GM12878 (cell line): Measurements from ENCODE around the gene THADA. TPM values are rescaled to one million over a fixed set of nuclear protein-coding genes. Genes with fewer than 3 reads are reported as not detected.

ENCODE experiments used
- ATAC-seq: fragments of 200-7000 bp; cut with Tn5 transposase; 3 replicates; pipeline ENCODE4 v1.9.1; 2020; ENCODE audit warnings: mild to moderate bottlenecking, moderate library complexity
- BruUV-seq: library from RNA; stranded (reverse); fragments of 400-500 nt; replicated peaks from 2 replicates; lab custom pipeline; 2021; lab: Mats Ljungman, UMichigan
- CTCF ChIA-PET: fragments of 300-600 bp; sonication (Branson Sonifier 250); formaldehyde crosslinking; extraction: SDS; loops from one replicate; lab custom pipeline; 2021; ENCODE audit warnings: inconsistent platforms; lab: Yijun Ruan, JAX
- POLR2A ChIA-PET: fragments of 350-600 bp; formaldehyde crosslinking; extraction: SDS; loops from one replicate; lab custom pipeline; 2021; ENCODE audit warnings: inconsistent platforms; lab: Charles Lee
- RAD21 ChIA-PET: fragments of 300-600 bp; sonication (Branson Sonifier 250); formaldehyde crosslinking; loops from one replicate; lab custom pipeline; 2023; ENCODE audit warnings: antibody characterized with exemption; ENCODE audit not compliant: unreplicated experiment; lab: Charles Lee
- SMC1A ChIA-PET: fragments of 300-600 bp; sonication (Branson Sonifier 250); formaldehyde crosslinking; loops from one replicate; lab custom pipeline; 2023; ENCODE audit not compliant: unreplicated experiment, uncharacterized antibody; lab: Charles Lee
- DNase-seq: peaks from one replicate; pipeline ENCODE4 v3.0.0-alpha.2; 2011; ENCODE audit warnings: low read depth, low spot score
- FAIRE-seq: peaks from 3 replicates; lab custom pipeline; 2011; peaks lifted over from hg19 to GRCh38; lab: Jason Lieb, UNC
- H2AFZ ChIP-seq: 2 replicates; pipeline ENCODE4 v1.6.0; 2011; ENCODE audit warnings: low read depth, low read length, control low read depth; ENCODE audit not compliant: control insufficient read depth
- H3K27ac ChIP-seq: 2 replicates; pipeline ENCODE4 v1.5.1; 2011; ENCODE audit warnings: control low read depth; ENCODE audit not compliant: control insufficient read depth, insufficient read depth
- H3K27me3 ChIP-seq, 2 experiments: replicated peaks in 1 of 2; 2 replicates each; pipeline versions ENCODE4 v1.6.0 to v1.6.1; 2011; ENCODE audit warnings: low read length in 1 of 2; ENCODE audit not compliant: control insufficient read depth in 2 of 2, insufficient read depth in 2 of 2
- H3K36me3 ChIP-seq, 2 experiments: 2 replicates each; pipeline ENCODE4 v1.5.1; 2011; ENCODE audit warnings: low read length in 1 of 2; ENCODE audit not compliant: control insufficient read depth in 2 of 2, insufficient read depth in 2 of 2
- H3K4me1 ChIP-seq: 2 replicates; pipeline ENCODE4 v1.6.1; 2011; ENCODE audit warnings: mild to moderate bottlenecking, low read length, moderate library complexity, mixed read lengths; ENCODE audit not compliant: control insufficient read depth, insufficient read depth
- H3K4me2 ChIP-seq: 2 replicates; pipeline ENCODE4 v1.6.0; 2011; ENCODE audit warnings: control low read depth; ENCODE audit not compliant: control insufficient read depth, insufficient read depth
- H3K4me3 ChIP-seq: fragments of 200-600 bp; sonication (generic); 2 replicates; pipeline ENCODE4 v1.5.1; 2016
- H3K79me2 ChIP-seq: 2 replicates; pipeline ENCODE4 v1.6.0; 2011; ENCODE audit warnings: low read length; ENCODE audit not compliant: control insufficient read depth, insufficient read depth
- H3K9ac ChIP-seq: 2 replicates; pipeline ENCODE4 v1.8.0; 2011; ENCODE audit warnings: low read length, control low read depth, mixed read lengths; ENCODE audit not compliant: control insufficient read depth, insufficient read depth
- H3K9me3 ChIP-seq: replicated peaks from 3 replicates; pipeline ENCODE4 v1.5.1; 2011; ENCODE audit warnings: mild to moderate bottlenecking, low read length; ENCODE audit not compliant: control insufficient read depth, insufficient read depth
- H4K20me1 ChIP-seq: 2 replicates; pipeline ENCODE4 v1.6.0; 2011; ENCODE audit not compliant: control insufficient read depth, insufficient read depth
- BACH1 ChIP-seq: fragments of 450-650 bp; IDR thresholded peaks from 2 replicates; pipeline ENCODE4 v1.6.1; 2017; ENCODE audit warnings: mild to moderate bottlenecking, borderline replicate concordance
- BCL11A ChIP-seq: IDR thresholded peaks from 2 replicates; pipeline ENCODE4 v1.6.1; 2011; ENCODE audit warnings: low read depth, low read length
- EED ChIP-seq: sonication (generic); IDR thresholded peaks from 2 replicates; pipeline ENCODE4 v1.6.1; 2016; ENCODE audit warnings: antibody characterized with exemption, low read depth
- EP300 ChIP-seq, 2 experiments: fragments of 150-350 bp in 1 of 2; IDR thresholded peaks; 2 replicates each; pipeline ENCODE4 v1.6.1; 2011 to 2012; ENCODE audit warnings: low read depth in 2 of 2, low read length in 2 of 2, borderline replicate concordance in 1 of 2, improper control_type of control experiment in 1 of 2, inconsistent platforms in 1 of 2; ENCODE audit not compliant: control insufficient read depth in 1 of 2
- ETV6 ChIP-seq, 2 experiments: fragments of 450-650 bp in 1 of 2; IDR thresholded peaks in 1 of 2; conservative IDR thresholded peaks in 1 of 2; 2 replicates each; pipeline ENCODE4 v1.6.1; 2014; ENCODE audit warnings: antibody characterized with exemption in 1 of 2, borderline replicate concordance in 1 of 2, low read depth in 1 of 2, mild to moderate bottlenecking in 1 of 2, moderate library complexity in 1 of 2
- HDAC2 ChIP-seq: fragments of 200-600 bp; sonication (generic); IDR thresholded peaks from 2 replicates; pipeline ENCODE4 v1.6.1; 2017
- IKZF1 ChIP-seq: fragments of 450-650 bp; conservative IDR thresholded peaks from 2 replicates; pipeline ENCODE4 v1.6.1; 2017; ENCODE audit warnings: antibody characterized with exemption, mild to moderate bottlenecking
- IKZF2 ChIP-seq, 2 experiments: fragments of 450-650 bp; IDR thresholded peaks; 2 replicates each; pipeline ENCODE4 v1.6.1; 2017; ENCODE audit warnings: mild to moderate bottlenecking in 2 of 2, moderate library complexity in 2 of 2
- MTA2 ChIP-seq: fragments of 450-650 bp; IDR thresholded peaks from 2 replicates; pipeline ENCODE4 v1.6.1; 2016; ENCODE audit warnings: low read depth, mild to moderate bottlenecking, moderate library complexity
- NFIC ChIP-seq: IDR thresholded peaks from 2 replicates; pipeline ENCODE4 v1.6.1; 2012; ENCODE audit warnings: low read depth, mild to moderate bottlenecking, inconsistent platforms, low read length, moderate library complexity
- NR2F1 ChIP-seq: fragments of 450-650 bp; conservative IDR thresholded peaks from 2 replicates; pipeline ENCODE4 v1.6.1; 2017; ENCODE audit warnings: mild to moderate bottlenecking
- PAX8 ChIP-seq: fragments of 450-650 bp; IDR thresholded peaks from 2 replicates; pipeline ENCODE4 v1.6.1; 2017; ENCODE audit warnings: mild to moderate bottlenecking, moderate library complexity
- RAD51 ChIP-seq: fragments of 450-650 bp; IDR thresholded peaks from 2 replicates; pipeline ENCODE4 v1.6.1; 2016; ENCODE audit warnings: moderate library complexity, mild to moderate bottlenecking, inconsistent platforms
- RUNX3 ChIP-seq: IDR thresholded peaks from 2 replicates; pipeline ENCODE4 v1.6.1; 2012; ENCODE audit warnings: low read length, inconsistent platforms
- SPI1 ChIP-seq: IDR thresholded peaks from 2 replicates; pipeline ENCODE4 v1.6.1; 2011; ENCODE audit warnings: low read depth, mild to moderate bottlenecking, low read length, moderate library complexity, borderline replicate concordance; ENCODE audit not compliant: insufficient read depth
- YY1 ChIP-seq: IDR thresholded peaks from 2 replicates; pipeline ENCODE4 v1.6.1; 2011; ENCODE audit warnings: low read depth, mild to moderate bottlenecking, low read length
- ZNF217 ChIP-seq: fragments of 450-650 bp; IDR thresholded peaks from 2 replicates; pipeline ENCODE4 v1.6.1; 2017; ENCODE audit warnings: antibody characterized with exemption, mild to moderate bottlenecking
- ZNF384 ChIP-seq: IDR thresholded peaks from 2 replicates; pipeline ENCODE4 v1.6.1; 2012; ENCODE audit warnings: low read depth, mild to moderate bottlenecking, low read length, improper control_type of control experiment, borderline replicate concordance
- WGBS: methylation state at CpG from one replicate; pipeline ENCODE4 v1.1.6; 2016; ENCODE audit warnings: low lambda C conversion rate; ENCODE audit not compliant: insufficient replicate concordance, insufficient coverage; ENCODE audit errors: missing lambda C conversion rate; 5-methylcytosine and 5-hydroxymethylcytosine counted together
- in situ Hi-C: fragments of 300-500 bp; cut with MboI; formaldehyde crosslinking; loops from 9 replicates; pipeline ENCODE4 v1.14.3; 2018; ENCODE audit warnings: mixed read lengths
- intact Hi-C: fragments of 100-400 bp; cut with micrococcal nuclease; formaldehyde crosslinking; loops from one replicate; pipeline ENCODE4 v1.14.2; 2022; ENCODE audit not compliant: unreplicated experiment
- polyA plus RNA-seq, 11 experiments: library from polyadenylated mRNA; depleted of rRNA in 4 of 11; unstranded in 6 of 11; stranded (reverse) in 5 of 11; fragments of >200 nt; fragmentation: Nextera tagmentation in 4 of 11; fragmentation: Illumina TruSeq in 1 of 11; extraction: Ambion mirVana in 4 of 11; extraction: Trizol in 1 of 11; gene quantifications; 1 replicate in 1 of 11; 2 replicates in 10 of 11; pipeline versions ENCODE4 v1.2.1 to v1.2.3, GENCODE V29; 2011 to 2016; ENCODE audit warnings: inconsistent platforms in 2 of 11, missing spikeins in 2 of 11, low read depth in 1 of 11
- total RNA-seq, 4 experiments: library from RNA; depleted of rRNA in 3 of 4; stranded (reverse); fragments of >200 nt in 3 of 4; fragmentation: Illumina TruSeq in 1 of 4; extraction: Trizol in 1 of 4; gene quantifications; 2 replicates each; pipeline versions ENCODE4 v1.2.1 to v1.2.3, GENCODE V29; 2013 to 2021
- TF ChIP-seq, protein P1 (sequence below), 3 experiments: IDR thresholded peaks in 2 of 3; conservative IDR thresholded peaks in 1 of 3; 2 replicates each; pipeline ENCODE4 v1.5.1; 2011; ENCODE audit warnings: low read depth in 3 of 3, low read length in 3 of 3, mild to moderate bottlenecking in 3 of 3, control low read depth in 2 of 3, moderate library complexity in 2 of 3, inconsistent platforms in 1 of 3, mixed read lengths in 1 of 3; ENCODE audit not compliant: control insufficient read depth in 2 of 3, insufficient read depth in 1 of 3; ENCODE audit errors: extremely low read depth in 1 of 3
- TF ChIP-seq, protein P2 (sequence below): fragments of 450-650 bp; IDR thresholded peaks from 2 replicates; pipeline ENCODE4 v1.6.1; 2016; ENCODE audit warnings: mild to moderate bottlenecking

The THADA gene
- total and polyA plus RNA-seq, 10 of the 15 experiments (the other 5 are each of a cell fraction or from before 2014, with no cell fraction given) = 14.6 to 33.2 (median 23.2) TPM

DNA sequence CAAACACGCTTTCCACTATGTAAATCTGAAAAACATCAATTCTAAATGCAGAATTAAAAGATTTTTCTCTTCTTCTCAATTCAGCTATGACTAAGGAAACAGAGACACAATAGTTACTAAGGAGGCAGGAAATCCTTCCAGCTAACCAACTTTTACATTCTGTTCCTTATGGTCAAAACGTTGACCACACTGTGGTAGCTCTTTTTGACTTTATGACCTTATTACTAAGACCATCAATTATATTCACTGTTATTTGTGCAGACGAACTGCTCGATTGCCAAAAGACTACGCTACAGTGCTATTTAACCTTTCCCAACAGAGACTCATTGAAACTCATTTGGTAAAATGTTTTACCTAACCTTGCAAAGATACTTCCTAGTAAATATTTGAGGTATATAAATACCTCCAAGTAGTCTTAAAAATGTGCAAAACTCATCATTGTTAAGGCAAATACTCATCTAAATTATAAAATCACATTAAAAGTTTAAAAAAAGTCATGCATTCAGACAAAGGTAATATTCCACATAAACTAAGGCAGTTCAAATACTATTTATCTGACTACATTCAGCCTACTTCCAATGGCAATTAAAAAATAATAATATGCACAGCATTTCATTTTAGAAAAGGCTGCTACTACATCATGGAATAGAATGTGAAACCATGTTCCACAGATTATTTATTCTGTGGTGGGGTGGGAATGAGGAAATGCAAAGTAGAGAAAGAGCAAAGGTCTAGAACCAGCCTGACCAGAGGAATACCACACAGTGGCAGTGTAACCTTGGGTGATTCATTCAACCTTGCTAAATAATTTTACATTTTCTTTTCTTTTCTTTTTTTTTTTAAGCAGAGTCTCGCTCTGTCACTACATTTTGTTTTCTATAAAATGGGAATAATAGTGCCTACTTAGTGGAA, 139.9 kb downstream of the THADA start:
- FAIRE-seq (peak; percentile 27), ATAC-seq (peak; percentile 75), DNase-seq (peak; percentile 35)
- no peaks in the 10 kb centered on the region for H4K20me1 ChIP-seq
- 15% methylated on average over 6 of the region's 6 CpGs for WGBS
- peak overlapping the region; percentile 1; the same call in 1 of the 2 replicates for H3K27ac ChIP-seq
- H3K9me3 ChIP-seq = no peaks in the 10 kb centered on the region
- CTCF ChIA-PET = interaction anchor here (0.6 to 2.2 kb wide), 11 partner anchors 13 to 227 kb away, joined by 3 to 14 read pairs (median 7); no protein-coding TSS in a partner anchor
- no peaks in the 10 kb centered on the region for H3K36me3 ChIP-seq
- in situ Hi-C loops = no loop called here
- POLR2A ChIA-PET = interaction anchor here (1.0 to 3.0 kb wide), 3 partner anchors 7 to 29 kb away, joined by 3 to 8 read pairs (median 3); no protein-coding TSS in a partner anchor
- no peak overlapping the region for H3K9ac ChIP-seq
- no peak overlapping the region for H2AFZ ChIP-seq
- H3K27me3 ChIP-seq = no peaks in the 10 kb centered on the region
- no peak overlapping the region for H3K4me3 ChIP-seq
- RAD21 ChIA-PET = interaction anchor here (0.9 to 4.1 kb wide), 11 partner anchors 9 to 227 kb away, joined by 3 to 27 read pairs (median 7); no protein-coding TSS in a partner anchor
- intact Hi-C loops = no loop called here
- SMC1A ChIA-PET = interaction anchor here (0.6 to 5.3 kb wide), 16 partner anchors 12 to 227 kb away, joined by 3 to 40 read pairs (median 4); no protein-coding TSS in a partner anchor
- H3K79me2 ChIP-seq = no peaks in the 10 kb centered on the region
- no TSS peak for BruUV-seq
- H3K4me2 ChIP-seq = peak overlapping the region; percentile 39; the same call in 1 of the 2 replicates
- peaks cover 35% of the 10 kb centered on the region for H3K4me1 ChIP-seq
- TF ChIP-seq BCL11A (0 out of 2 replicates have a peak, but pooled peaks have one; percentile 43), SPI1 (peak; percentile 27; the same call in 1 of the 2 replicates), MTA2 (peak; percentile 30; the same call in 1 of the 2 replicates), ZNF384 (no peak), HDAC2 (no peak), ZNF217 (no peak), IKZF1 (peak; percentile 52), NR2F1 (peak; percentile 93), IKZF2 (IDR thresholded peaks at IDR 0.05) (peak; percentile 13 to 37; a peak in 2 of 4 replicates), YY1 (no peak), ETV6 (conservative IDR thresholded peaks at IDR 0.05 in 1 of 2, IDR thresholded peaks at IDR 0.05 in 1 of 2; ENCODE audit: borderline replicate concordance in 1 of 2, low read depth in 1 of 2) (0 out of 4 replicates have a peak, but pooled peaks of 1 of the 2 experiments have one; percentile 24), NFIC (peak; percentile 54; the same call in 1 of the 2 replicates), EP300 (IDR thresholded peaks at IDR 0.05; ENCODE audit: borderline replicate concordance in 1 of 2, control insufficient read depth in 1 of 2, low read depth in 2 of 2, low read length in 2 of 2) (peak in 1 of 2 experiments; percentile 36; a peak in 1 of 4 replicates), PAX8 (no peak), RUNX3 (peak; percentile 85), RAD51 (no peak), BACH1 (no peak), EED (no peak)
- TF ChIP-seq, protein P1, sequence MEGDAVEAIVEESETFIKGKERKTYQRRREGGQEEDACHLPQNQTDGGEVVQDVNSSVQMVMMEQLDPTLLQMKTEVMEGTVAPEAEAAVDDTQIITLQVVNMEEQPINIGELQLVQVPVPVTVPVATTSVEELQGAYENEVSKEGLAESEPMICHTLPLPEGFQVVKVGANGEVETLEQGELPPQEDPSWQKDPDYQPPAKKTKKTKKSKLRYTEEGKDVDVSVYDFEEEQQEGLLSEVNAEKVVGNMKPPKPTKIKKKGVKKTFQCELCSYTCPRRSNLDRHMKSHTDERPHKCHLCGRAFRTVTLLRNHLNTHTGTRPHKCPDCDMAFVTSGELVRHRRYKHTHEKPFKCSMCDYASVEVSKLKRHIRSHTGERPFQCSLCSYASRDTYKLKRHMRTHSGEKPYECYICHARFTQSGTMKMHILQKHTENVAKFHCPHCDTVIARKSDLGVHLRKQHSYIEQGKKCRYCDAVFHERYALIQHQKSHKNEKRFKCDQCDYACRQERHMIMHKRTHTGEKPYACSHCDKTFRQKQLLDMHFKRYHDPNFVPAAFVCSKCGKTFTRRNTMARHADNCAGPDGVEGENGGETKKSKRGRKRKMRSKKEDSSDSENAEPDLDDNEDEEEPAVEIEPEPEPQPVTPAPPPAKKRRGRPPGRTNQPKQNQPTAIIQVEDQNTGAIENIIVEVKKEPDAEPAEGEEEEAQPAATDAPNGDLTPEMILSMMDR (IDR thresholded peaks at IDR 0.05 in 2 of 3, conservative IDR thresholded peaks at IDR 0.05 in 1 of 3; ENCODE audit: control insufficient read depth in 2 of 3, extremely low read depth in 1 of 3, insufficient read depth in 1 of 3, low read depth in 3 of 3, low read length in 3 of 3) = peak; percentile 5 to 26 (median 21); a peak in 3 of 6 replicates
- TF ChIP-seq, protein P2, sequence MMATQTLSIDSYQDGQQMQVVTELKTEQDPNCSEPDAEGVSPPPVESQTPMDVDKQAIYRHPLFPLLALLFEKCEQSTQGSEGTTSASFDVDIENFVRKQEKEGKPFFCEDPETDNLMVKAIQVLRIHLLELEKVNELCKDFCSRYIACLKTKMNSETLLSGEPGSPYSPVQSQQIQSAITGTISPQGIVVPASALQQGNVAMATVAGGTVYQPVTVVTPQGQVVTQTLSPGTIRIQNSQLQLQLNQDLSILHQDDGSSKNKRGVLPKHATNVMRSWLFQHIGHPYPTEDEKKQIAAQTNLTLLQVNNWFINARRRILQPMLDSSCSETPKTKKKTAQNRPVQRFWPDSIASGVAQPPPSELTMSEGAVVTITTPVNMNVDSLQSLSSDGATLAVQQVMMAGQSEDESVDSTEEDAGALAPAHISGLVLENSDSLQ = no peak
